Esophagus muscularis mucosa (tissue), 4 donors: ENCODE measurements around the gene TMTC2.

Source experiments
- CTCF ChIP-seq, 3 experiments: fragments of 200-600 bp in 2 of 3; fragments of 450-650 bp in 1 of 3; sonication (generic) in 2 of 3; IDR thresholded peaks; one replicate each; pipeline ENCODE4 v1.5.1; 2017 to 2019; ENCODE audit warnings: antibody characterized with exemption in 3 of 3, mild to moderate bottlenecking in 2 of 3, moderate library complexity in 1 of 3
- EP300 ChIP-seq: sonication (generic); formaldehyde crosslinking; IDR thresholded peaks from one replicate; pipeline ENCODE4 v1.6.1; 2017; ENCODE audit warnings: antibody characterized with exemption
- POLR2A ChIP-seq: fragments of 450-650 bp; IDR thresholded peaks from one replicate; pipeline ENCODE4 v1.6.1; 2017; ENCODE audit warnings: antibody characterized with exemption, moderate library complexity, mild to moderate bottlenecking, low read depth
- POLR2AphosphoS5 ChIP-seq, 2 donors: sonication (generic); formaldehyde crosslinking; IDR thresholded peaks; one replicate each; pipeline ENCODE4 v1.6.1; 2017; ENCODE audit warnings: antibody characterized with exemption in 2 of 2

DNA sequence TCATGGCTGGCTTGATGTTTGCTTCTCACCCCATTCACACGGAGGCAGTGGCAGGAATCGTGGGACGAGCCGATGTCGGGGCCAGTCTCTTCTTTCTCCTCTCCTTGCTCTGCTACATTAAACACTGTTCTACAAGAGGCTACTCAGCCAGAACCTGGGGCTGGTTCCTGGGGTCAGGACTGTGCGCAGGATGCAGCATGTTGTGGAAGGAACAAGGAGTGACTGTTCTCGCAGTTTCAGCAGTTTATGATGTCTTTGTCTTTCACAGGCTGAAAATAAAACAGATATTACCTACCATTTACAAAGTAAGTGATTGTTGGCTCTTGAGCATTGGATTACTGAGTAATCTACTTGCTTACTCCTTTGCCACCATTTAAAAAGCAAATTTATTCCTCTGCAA lies 170.6 kb downstream of the TMTC2 start:
- TF ChIP-seq POLR2A (no peak), CTCF (IDR thresholded peaks at IDR 0.05) (no peak), POLR2AphosphoS5 (IDR thresholded peaks at IDR 0.05) (no peak), EP300 (no peak)
